Measurements from ENCODE around the gene GCK.

GRCh38 chr7:44150966-44151941 is 38.0 kb downstream of the GCK start:
- TF ChIP-seq CTCF (IDR thresholded peaks at IDR 0.05) (no peak), EZH2 (IDR thresholded peaks at IDR 0.05; ENCODE audit: borderline replicate concordance, insufficient read depth, low read depth, low read length, poor library complexity, severe bottlenecking) (no peak)
